Cardiac fibroblast (primary cell): Measurements from ENCODE around the gene TEX101.

Experiments
- DNase-seq, 2 donors: peaks; one replicate each; pipeline versions ENCODE4 v3.0.0 to v3.0.0-alpha.2; 2010; ENCODE audit warnings: low read depth in 2 of 2
- H3K4me3 ChIP-seq, 2 donors: replicated peaks in 1 of 2; 1 replicate in 1 of 2; 2 replicates in 1 of 2; pipeline ENCODE4 v1.5.1; 2011; ENCODE audit warnings: low read depth in 2 of 2, low read length in 2 of 2, mild to moderate bottlenecking in 2 of 2, moderate library complexity in 1 of 2
- CTCF ChIP-seq: IDR thresholded peaks from one replicate; pipeline ENCODE4 v1.5.1; 2011; ENCODE audit warnings: low read depth, mild to moderate bottlenecking, low read length, inconsistent platforms

TEX101 gene

GRCh38 chr19:43462785-43463380, 48.2 kb downstream of the TEX101 start:
- H3K4me3 ChIP-seq = peak overlapping the region; percentile 72 to 76
- DNase-seq = no peak
- no peak for TF ChIP-seq CTCF

GRCh38 chr19:43463381-43464133, 48.9 kb downstream of the TEX101 start:
- TF ChIP-seq CTCF = no peak
- peak overlapping the region; percentile 72 to 76 for H3K4me3 ChIP-seq
- peak; percentile 92 to 94 for DNase-seq

DNA sequence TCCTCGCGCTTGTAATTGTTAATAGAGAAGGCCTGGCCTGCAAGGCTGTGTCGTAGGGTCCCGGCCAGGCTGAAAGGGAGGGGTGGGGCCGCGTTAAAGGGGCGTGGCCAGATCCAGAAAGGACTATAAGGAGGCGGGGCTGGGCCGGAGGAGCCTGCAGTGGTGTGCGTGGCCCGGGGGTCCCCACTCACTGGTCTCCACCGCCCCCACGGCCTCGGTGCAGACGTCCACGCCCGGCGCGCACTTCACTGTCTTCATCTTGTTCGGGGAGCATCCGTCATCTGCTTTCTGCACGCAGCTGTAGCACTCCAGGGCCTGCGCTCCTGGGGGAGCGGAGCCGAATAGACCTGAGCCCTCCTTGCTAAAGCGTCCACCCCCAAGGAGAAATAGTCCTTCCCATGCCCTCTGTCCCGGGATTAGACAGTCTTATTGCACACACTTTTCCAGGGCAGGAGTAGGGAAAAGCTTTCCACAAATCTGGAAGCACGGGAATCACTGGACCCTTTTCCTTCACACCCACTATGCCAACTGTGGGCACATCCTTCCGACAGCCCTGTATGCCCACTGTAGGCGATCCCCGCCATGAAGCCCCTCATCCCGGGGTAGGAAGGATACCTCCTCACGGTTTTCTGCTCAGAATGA, 49.6 kb downstream of the TEX101 start:
- TF ChIP-seq CTCF = no peak
- peak overlapping the region; percentile 72 to 76 for H3K4me3 ChIP-seq
- no peak for DNase-seq

DNA sequence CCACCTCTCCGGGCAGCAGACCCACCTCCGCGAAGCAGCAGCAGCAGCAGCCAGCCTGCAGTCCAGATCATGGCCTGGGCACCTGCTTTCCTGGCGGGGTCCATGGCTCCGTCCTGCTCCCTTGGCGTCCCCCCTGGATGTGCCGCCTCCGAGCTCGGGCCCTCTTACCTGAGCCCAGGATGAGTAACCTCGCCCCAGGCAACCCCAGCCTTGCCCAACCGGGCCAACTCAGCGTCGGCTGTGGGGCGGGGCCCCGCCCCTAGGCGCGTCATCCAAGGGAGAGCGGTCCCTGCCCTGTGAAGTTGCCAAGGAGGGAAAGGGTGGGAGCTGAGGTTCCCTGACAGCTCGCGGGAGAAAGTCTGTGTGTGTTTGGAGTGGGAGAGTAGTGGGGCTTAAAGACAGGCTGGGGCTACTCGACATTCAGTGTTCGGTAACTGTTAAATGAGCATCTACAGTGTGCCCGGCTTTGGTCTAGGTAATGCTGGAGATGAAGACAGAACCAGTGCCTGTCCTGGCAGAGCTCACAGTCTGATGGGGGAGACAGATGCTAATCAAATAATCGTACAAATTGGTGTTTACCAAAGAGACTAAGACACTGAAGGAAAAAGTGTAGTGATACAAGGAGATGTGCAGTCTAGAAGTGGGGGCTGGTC, 50.9 kb downstream of the TEX101 start, which contains the start of gene LYPD3:
TSS of gene LYPD3 (minus strand) at position 141 of the 653 bp plus-strand sequence. CDS start at position 104, 37 bp downstream.
- no peak for TF ChIP-seq CTCF
- DNase-seq = peak; percentile 23 to 41
- peak within 1 kb of the TSS; percentile 72 to 76 for H3K4me3 ChIP-seq

- no peak for TF ChIP-seq CTCF
- DNase-seq = no peak
- H3K4me3 ChIP-seq = no peak overlapping the region
Observed at GRCh38 chr19:43466793-43467192, 52.1 kb downstream of the TEX101 start.

DNA sequence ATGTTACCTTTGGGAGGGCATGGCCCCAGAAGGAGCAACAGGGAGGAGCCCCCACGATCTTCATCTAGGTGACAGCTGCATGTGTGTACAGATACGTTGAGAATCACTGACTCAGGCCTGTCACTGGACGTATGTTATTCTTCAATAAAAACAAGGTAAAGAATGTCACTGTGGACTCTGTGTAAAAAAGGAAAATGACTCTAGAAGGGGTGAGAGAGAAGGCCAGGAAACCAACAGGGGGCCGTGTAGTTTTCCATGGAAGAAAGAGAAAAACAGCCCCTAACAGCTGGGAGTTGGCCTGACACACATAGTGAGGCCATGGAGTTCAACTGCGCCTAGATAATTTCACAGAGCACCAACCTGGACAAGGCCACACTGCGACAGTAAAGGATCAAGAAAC, 52.6 kb downstream of the TEX101 start:
- DNase-seq = no peak
- no peak overlapping the region for H3K4me3 ChIP-seq
- no peak for TF ChIP-seq CTCF
